GM19023 (cell line): ENCODE data around the gene PSMC1.

ENCODE experiments used
- ATAC-seq: cut with Tn5 transposase; IDR thresholded peaks from one replicate; pipeline ENCODE4 v1.9.1; 2021; ENCODE audit warnings: mild to moderate bottlenecking, moderate library complexity; ENCODE audit not compliant: unreplicated experiment

The PSMC1 gene

DNA sequence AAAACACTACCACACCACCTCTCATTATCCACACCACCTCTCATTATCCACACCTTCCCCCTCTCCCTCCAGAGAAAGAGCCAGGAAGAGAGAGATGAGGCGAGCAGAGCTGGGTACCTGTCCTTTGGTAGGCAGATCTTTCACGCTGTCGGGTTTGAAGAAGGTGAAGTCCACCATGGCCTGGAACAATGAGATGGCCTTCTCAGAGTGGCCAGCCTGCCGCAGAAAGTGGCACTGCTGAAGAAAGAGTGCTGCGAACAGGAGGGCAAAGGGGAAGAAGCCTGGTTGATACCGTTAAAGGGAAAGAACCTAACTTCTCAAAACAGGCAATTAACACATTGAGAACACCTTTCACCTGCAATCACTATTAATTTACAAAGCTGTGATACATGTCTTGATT, 44.8 kb downstream of the PSMC1 start:
- no peak for ATAC-seq

DNA sequence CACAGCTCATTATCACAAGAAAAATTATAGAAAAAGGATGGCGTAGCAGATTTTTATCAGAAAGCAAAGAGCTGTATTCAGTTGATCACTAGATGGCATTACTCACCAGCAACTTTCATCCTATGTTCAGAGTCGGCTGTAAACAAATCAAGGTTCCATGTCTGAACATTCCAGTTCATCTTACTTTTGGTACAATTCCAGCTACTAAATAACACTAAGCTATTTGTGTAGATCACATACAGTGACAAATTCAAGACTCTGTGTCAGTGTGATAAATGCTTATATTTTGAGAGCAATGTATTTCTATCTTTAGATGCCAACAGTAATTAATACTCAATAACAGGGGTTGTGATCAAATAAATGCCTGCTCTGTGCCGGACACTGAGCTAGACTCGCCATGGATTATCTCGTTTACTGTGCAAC, 45.3 kb downstream of the PSMC1 start:
- ATAC-seq, result no peak

DNA sequence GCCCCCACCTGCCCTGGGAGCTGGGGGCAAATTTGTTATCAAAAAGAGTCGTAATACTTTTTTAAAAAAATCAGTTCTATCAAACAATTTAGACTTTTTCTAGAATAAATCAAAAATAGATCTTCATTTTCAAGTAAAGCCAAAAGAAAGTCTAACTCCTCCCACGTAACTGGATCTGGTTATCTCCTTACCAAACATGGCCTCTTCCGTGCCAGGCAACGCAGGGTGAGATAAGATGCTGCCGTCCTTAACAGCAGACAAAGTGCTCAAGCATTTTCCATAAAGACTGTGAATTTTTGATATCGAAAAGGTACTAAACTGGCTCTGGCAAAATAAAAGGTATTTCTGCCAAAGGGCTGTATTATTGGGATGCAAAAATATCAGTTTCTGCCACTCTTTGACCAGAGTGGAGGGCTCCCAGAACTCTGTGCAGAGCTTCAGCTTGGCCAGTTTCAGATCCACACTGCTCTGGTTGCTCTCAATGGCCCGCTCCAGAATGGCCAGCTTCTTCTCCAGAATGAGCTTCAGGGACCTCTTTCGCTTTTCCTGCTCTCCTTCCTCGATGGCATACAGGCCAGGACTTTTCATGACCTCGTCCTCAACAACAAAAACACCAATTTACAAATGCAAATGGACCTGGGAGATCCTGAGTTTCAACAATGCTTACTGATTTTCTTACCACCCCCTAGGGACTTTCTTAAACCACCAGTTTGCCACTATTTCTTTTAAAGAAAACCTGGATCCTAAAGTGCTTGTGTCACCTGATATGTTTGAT, 46.4 kb downstream of the PSMC1 start:
- no peak for ATAC-seq

DNA sequence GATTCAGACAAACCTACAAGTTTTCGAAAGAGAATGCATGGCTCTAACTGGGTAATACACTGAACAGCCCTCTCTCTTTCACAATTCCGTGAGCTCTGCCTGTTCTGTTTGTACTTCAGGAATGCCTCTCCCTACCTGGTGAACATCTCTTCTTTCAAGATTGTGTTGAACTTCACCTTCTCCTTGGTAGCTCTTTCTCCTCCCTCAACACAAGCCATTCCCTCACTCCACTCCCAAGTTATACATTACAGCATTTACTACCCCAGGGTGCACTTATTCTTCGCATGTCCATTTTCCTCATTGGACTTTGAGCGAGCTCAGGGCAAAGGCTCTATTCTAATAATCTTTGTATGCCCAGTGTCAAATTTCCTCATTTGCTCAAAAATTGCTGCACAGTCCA, 47.1 kb downstream of the PSMC1 start:
- no peak for ATAC-seq

DNA sequence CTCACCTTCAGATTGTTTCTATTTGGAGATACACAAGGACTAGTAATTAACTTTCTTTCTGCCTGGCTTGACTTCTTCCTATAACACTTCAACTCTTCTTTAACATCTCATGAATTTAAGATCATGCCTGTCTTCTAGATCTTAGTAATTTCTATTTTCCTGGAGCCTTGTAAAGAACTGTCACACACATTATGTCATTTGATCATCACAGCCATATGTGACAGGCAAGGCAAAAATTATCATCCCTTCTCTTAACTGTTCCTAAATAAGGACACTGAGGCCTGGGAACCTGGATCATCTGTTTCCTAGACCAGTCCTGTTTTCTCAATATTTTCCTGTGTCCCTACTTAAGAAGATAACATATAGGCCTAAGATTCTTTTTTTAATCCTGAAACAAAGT, 48.1 kb downstream of the PSMC1 start:
- no peak for ATAC-seq

DNA sequence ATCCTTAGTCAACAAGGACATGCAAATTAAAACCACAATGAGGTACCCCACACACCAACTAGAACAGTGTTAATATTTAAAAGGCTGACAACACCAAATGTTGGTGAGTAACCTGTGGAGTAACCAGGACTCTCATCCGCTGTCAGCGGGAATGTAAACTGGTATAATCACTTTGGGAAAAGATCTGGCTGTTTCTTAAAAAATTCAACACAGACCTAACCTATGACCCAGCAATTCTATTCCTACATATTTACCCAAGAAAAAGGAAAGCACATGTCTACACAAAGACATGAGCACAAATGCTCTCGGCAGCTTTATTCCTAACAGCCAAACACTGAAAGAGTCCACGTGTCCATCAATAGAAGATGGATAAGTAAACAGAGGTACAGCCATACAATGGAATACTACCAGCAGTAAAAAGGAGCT, 48.8 kb downstream of the PSMC1 start:
- ATAC-seq, result no peak

DNA sequence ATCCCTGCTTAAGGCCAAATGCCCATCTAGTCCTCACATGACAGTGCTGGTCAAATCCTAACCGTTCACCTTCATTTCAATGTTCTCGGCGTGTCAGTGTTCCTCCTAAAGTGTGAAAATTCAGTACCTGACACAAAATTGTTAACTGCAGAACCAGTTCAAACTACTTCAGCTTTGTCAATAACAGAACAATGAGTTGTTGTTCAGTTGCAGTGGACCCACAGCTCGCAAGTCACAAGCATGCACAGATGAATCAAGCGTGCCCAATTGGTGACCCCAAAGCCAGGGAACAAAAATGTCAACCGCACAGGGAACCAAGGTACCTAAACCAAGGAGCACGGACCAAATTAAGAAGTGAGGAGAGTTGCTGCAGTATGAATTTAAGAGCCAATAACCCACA, 52.2 kb downstream of the PSMC1 start:
- ATAC-seq, result no peak

DNA sequence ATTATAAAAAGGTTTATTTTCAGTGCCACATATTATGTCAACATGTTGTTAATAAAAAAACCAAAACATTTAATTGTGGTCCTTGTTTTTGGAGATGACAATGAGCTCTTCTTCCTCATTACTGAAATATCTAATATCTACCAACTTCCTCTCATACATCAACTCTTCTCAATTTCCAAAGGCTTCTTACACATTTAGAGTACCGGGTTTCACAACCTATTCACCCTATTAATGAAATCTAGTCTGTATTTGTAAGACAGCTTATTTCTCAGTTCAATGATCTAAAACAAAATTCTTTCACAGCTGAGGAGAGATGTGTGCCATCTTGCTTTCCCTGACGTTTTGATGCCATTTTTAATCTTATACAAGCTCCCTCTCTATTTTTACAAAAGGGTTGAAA, 60.9 kb downstream of the PSMC1 start:
- no peak for ATAC-seq

DNA sequence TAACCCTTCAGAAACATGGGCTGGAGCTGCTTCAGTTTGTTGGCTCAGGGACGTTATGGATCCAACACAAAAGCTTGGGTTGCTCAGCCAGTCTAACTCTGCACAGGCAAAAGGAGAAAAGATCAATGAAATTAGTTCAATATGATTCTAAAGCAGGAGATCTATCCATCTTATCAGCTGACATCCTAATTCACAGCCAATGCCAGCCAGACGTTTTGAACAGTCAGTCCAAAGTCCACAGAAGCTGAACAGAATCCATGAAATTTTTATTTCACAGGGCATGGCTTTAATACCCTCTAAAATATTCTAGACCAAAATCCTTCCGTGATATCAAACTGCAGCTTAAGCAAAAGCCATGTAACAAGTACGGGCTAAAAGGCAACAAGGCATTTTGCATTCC, 61.7 kb downstream of the PSMC1 start:
- no peak for ATAC-seq

DNA sequence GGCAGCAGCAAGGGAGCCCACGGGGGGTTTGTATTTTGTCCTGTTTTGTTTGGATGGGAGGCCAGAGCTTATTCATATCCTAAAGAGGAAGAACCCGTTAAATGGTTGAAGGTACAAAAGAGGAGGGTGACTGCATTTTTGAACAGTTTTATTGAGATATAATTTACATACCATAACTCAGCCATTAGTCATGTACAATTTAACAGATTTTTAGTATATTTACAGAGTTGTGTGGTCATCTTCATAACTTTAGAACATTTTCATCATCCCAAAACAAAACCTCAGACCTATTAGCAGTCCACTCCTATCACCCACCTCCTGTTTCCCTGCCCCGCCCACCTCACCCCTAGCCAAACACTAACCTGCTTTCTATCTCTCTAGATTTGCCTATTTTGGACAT, 62.8 kb downstream of the PSMC1 start:
- ATAC-seq, result no peak

DNA sequence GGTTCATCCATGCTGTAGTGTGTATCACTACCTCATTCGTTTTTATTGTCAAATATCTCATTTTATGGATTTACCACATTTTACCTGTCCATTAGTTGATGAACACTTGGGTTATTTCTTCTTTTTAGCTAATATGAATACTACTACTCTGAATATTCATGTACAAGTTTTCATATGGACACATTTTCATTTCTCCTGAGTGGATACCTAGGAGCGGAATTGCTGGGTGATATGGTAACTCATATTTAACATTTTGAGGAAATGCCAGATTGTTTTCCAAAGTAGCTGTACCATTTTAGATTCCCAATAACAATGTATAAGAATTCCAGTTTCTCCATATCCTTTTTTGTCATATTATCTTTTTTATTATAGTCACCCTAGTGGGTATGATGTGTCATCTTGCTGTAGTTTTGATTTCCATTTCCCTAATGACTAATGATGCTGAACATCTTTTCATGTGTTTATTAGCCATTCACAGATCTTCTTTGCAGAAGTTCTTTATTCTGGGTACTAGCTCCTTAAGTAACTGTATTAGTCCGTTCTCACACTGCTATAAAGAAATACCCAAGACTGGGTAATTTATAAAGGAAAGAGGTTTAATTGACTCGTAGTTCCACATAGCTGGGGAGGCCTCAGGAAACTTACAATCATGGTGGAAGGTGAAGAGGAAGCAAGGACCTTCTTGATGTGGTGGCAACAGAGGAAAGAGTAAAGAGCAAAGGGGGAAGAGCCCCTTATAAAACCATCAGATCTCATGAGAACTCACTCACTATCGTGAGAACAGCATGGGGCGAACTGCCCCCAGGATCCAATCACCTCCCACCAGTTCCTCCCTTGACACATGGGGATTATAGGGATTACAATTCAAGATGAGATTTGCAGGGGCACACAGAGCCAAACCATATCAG, 63.5 kb downstream of the PSMC1 start:
- no peak for ATAC-seq

DNA sequence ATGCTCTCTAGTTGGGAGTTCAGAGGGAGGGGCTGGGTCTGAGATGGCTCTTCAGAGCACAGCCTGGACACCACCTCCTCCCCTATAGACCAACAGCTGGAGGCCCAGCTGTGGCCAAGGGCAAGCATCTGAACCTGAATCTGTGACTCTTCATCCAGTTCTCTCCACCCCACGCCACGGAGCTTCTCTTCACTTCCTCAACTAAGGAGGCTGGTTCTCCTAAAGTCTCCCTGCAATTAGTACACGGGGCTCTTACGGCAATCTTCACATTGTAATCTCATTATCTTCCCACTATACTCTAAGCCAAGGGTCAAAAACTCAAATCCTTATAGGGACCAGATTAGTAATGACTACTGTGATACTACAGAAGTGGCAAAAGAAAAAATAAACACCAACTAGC, 65.5 kb downstream of the PSMC1 start:
- ATAC-seq, result no peak
